Caco-2 (cell line): ENCODE results near the gene PPID. TPM values are rescaled to one million over a fixed set of nuclear protein-coding genes. Genes with fewer than 3 reads are reported as not detected.
"Not testable (repeated sequence)": the region's sequence is repeated elsewhere in the genome, so short reads cannot be mapped to it uniquely, and the experiment has no call there.

Experiments used
- BruUV-seq: library from RNA; stranded (reverse); fragments of 400-500 nt; replicated peaks from 2 replicates; lab custom pipeline; 2021; lab: Mats Ljungman, UMichigan
- CTCF ChIA-PET: fragments of 300-600 bp; sonication (Branson Sonifier 250); formaldehyde crosslinking; loops from one replicate; lab custom pipeline; 2022; ENCODE audit warnings: antibody characterized with exemption; lab: Charles Lee
- POLR2A ChIA-PET: fragments of 300-600 bp; sonication (Branson Sonifier 250); formaldehyde crosslinking; loops from one replicate; lab custom pipeline; 2022; ENCODE audit warnings: antibody characterized with exemption; lab: Charles Lee
- DNase-seq, 2 experiments: peaks; one replicate each; pipeline versions ENCODE4 v3.0.0 to v3.0.0-alpha.2; 2020 to 2022
- H3K27me3 ChIP-seq: replicated peaks from 2 replicates; pipeline ENCODE4 v1.6.0; 2011; ENCODE audit warnings: low read length; ENCODE audit not compliant: control insufficient read depth, insufficient read depth
- H3K36me3 ChIP-seq: 2 replicates; pipeline ENCODE4 v1.5.1; 2011; ENCODE audit warnings: low read length; ENCODE audit not compliant: control insufficient read depth, insufficient read depth
- H3K4me1 ChIP-seq: fragments of 250-450 bp; sonication (Bioruptor Pico); 2 replicates; pipeline ENCODE4 v1.5.1; 2020; ENCODE audit warnings: mild to moderate bottlenecking
- H3K4me3 ChIP-seq: 2 replicates; pipeline ENCODE4 v1.5.1; 2011; ENCODE audit warnings: low read depth, mild to moderate bottlenecking, control low read depth, low read length
- H3K9me3 ChIP-seq: fragments of 250-450 bp; sonication (Bioruptor Pico); 2 replicates; pipeline ENCODE4 v1.5.1; 2020; ENCODE audit warnings: mild to moderate bottlenecking, moderate library complexity
- H3K27ac Mint-ChIP-seq: one replicate; pipeline ENCODE4 v1.8.0; 2022; ENCODE audit warnings: mixed read lengths; ENCODE audit not compliant: unreplicated experiment
- H3K27me3 Mint-ChIP-seq: one replicate; pipeline ENCODE4 v1.8.0; 2022; ENCODE audit warnings: mixed read lengths; ENCODE audit not compliant: insufficient read depth, unreplicated experiment
- H3K36me3 Mint-ChIP-seq: one replicate; pipeline ENCODE4 v1.8.0; 2022; ENCODE audit warnings: mild to moderate bottlenecking, mixed read lengths; ENCODE audit not compliant: insufficient read depth, unreplicated experiment
- H3K4me1 Mint-ChIP-seq: one replicate; pipeline ENCODE4 v1.8.0; 2022; ENCODE audit warnings: low read depth, mixed read lengths; ENCODE audit not compliant: unreplicated experiment
- H3K4me3 Mint-ChIP-seq: one replicate; pipeline ENCODE4 v1.8.0; 2022; ENCODE audit warnings: mild to moderate bottlenecking, moderate library complexity, mixed read lengths; ENCODE audit not compliant: unreplicated experiment
- H3K9me3 Mint-ChIP-seq: one replicate; pipeline ENCODE4 v1.8.0; 2022; ENCODE audit warnings: mixed read lengths; ENCODE audit not compliant: unreplicated experiment
- CTCF ChIP-seq, 2 experiments: fragments of 200-600 bp in 1 of 2; IDR thresholded peaks; 1 replicate in 1 of 2; 2 replicates in 1 of 2; pipeline versions ENCODE4 v1.5.1 to v1.8.0; 2011 to 2022; ENCODE audit warnings: antibody characterized with exemption in 1 of 2, control low read depth in 1 of 2, inconsistent platforms in 1 of 2, low read depth in 1 of 2, low read length in 1 of 2, mild to moderate bottlenecking in 1 of 2, moderate library complexity in 1 of 2; ENCODE audit not compliant: insufficient read depth in 1 of 2, severe bottlenecking in 1 of 2, unreplicated experiment in 1 of 2
- intact Hi-C: fragments of 100-400 bp; cut with micrococcal nuclease; formaldehyde crosslinking; loops from one replicate; pipeline ENCODE4 v1.10.0; 2022; ENCODE audit not compliant: unreplicated experiment
- total RNA-seq: library from RNA; stranded (reverse); gene quantifications from 2 replicates; pipeline ENCODE4 v1.2.3, GENCODE V29; 2022

Gene PPID
- total RNA-seq, 1 experiment from 2014 or later, result 50.9 TPM

- DNase-seq, result no peak
- ChIA-PET CTCF (no interaction called here), POLR2A (no interaction called here)
- no peaks in the 10 kb centered on the region for H3K36me3 ChIP-seq
- Mint-ChIP-seq H3K27me3 (peaks cover 2% of the 10 kb centered on the region), H3K36me3 (peaks cover 7% of the 10 kb centered on the region), H3K9me3 (peaks cover 10% of the 10 kb centered on the region), H3K4me3 (no peak overlapping the region), H3K4me1 (peaks cover 10% of the 10 kb centered on the region), H3K27ac (no peak overlapping the region)
- peaks cover 3% of the 10 kb centered on the region for H3K4me1 ChIP-seq
- TF ChIP-seq CTCF (IDR thresholded peaks at IDR 0.05; ENCODE audit: insufficient read depth in 1 of 2, low read depth in 1 of 2, low read length in 1 of 2, severe bottlenecking in 1 of 2, unreplicated experiment in 1 of 2), result no peak
- no peaks in the 10 kb centered on the region for H3K9me3 ChIP-seq
- intact Hi-C loops, result no loop called here
- H3K27me3 ChIP-seq, result no peaks in the 10 kb centered on the region
- no peak overlapping the region for H3K4me3 ChIP-seq
- BruUV-seq, result no TSS peak
These were observed 37.7 kb upstream of the PPID start for GRCh38 chr4:158760866-158761265.

- DNase-seq, intact Hi-C loops, POLR2A ChIA-PET, H3K4me1 ChIP-seq, H3K36me3 ChIP-seq, H3K4me3 ChIP-seq, H3K9me3 Mint-ChIP-seq, BruUV-seq, H3K27me3 Mint-ChIP-seq, H3K27me3 ChIP-seq, H3K36me3 Mint-ChIP-seq, CTCF ChIA-PET, H3K27ac Mint-ChIP-seq, H3K9me3 ChIP-seq, H3K4me3 Mint-ChIP-seq: not testable (repeated sequence)
- H3K4me1 Mint-ChIP-seq, result peaks cover 14% of the 10 kb centered on the region
These were observed 36.3 kb upstream of the PPID start for GRCh38 chr4:158759539-158759938.

- TF ChIP-seq CTCF (IDR thresholded peaks at IDR 0.05; ENCODE audit: insufficient read depth in 1 of 2, low read depth in 1 of 2, low read length in 1 of 2, severe bottlenecking in 1 of 2, unreplicated experiment in 1 of 2), result no peak
- Histone ChIP-seq H3K4me1 (peaks cover 3% of the 10 kb centered on the region), H3K4me3 (no peak overlapping the region), H3K9me3 (no peaks in the 10 kb centered on the region), H3K27me3 (no peaks in the 10 kb centered on the region), H3K36me3 (no peaks in the 10 kb centered on the region)
- no peak for DNase-seq
- intact Hi-C loops, result no loop called here
- H3K36me3 Mint-ChIP-seq, result peaks cover 7% of the 10 kb centered on the region
- peaks cover 14% of the 10 kb centered on the region for H3K4me1 Mint-ChIP-seq
- POLR2A ChIA-PET, result no interaction called here
- peaks cover 10% of the 10 kb centered on the region for H3K9me3 Mint-ChIP-seq
- no peak overlapping the region for H3K4me3 Mint-ChIP-seq
- H3K27ac Mint-ChIP-seq, result no peak overlapping the region
- CTCF ChIA-PET, result no interaction called here
- H3K27me3 Mint-ChIP-seq, result peaks cover 2% of the 10 kb centered on the region
- no TSS peak for BruUV-seq
These were observed 35.5 kb upstream of the PPID start for GRCh38 chr4:158758703-158759102.

GRCh38 chr4:158758142-158758541 lies 34.9 kb upstream of the PPID start:
- DNase-seq, result no peak
- Mint-ChIP-seq H3K4me3 (no peak overlapping the region), H3K36me3 (peaks cover 7% of the 10 kb centered on the region), H3K27me3 (peaks cover 2% of the 10 kb centered on the region), H3K4me1 (peaks cover 14% of the 10 kb centered on the region), H3K9me3 (peaks cover 10% of the 10 kb centered on the region), H3K27ac (no peak overlapping the region)
- POLR2A ChIA-PET, result no interaction called here
- CTCF ChIA-PET, result no interaction called here
- Histone ChIP-seq H3K4me3 (no peak overlapping the region), H3K36me3 (no peaks in the 10 kb centered on the region), H3K9me3 (no peaks in the 10 kb centered on the region), H3K27me3 (no peaks in the 10 kb centered on the region), H3K4me1 (peaks cover 3% of the 10 kb centered on the region)
- intact Hi-C loops, result no loop called here
- BruUV-seq, result no TSS peak
- TF ChIP-seq CTCF (IDR thresholded peaks at IDR 0.05; ENCODE audit: insufficient read depth in 1 of 2, low read depth in 1 of 2, low read length in 1 of 2, severe bottlenecking in 1 of 2, unreplicated experiment in 1 of 2), result no peak
